T-helper 2 cell (primary cell): Measurements from ENCODE around the gene SMAD6.
"Not testable (repeated sequence)": the region's sequence is repeated elsewhere in the genome, so short reads cannot be mapped to it uniquely, and the experiment has no call there.

Source experiments
- DNase-seq, 5 experiments: peaks; one replicate each; pipeline versions ENCODE4 v3.0.0 to v3.0.0-alpha.2; 2012 to 2022

The SMAD6 gene

GRCh38 chr15:66743703-66744536, 41.9 kb downstream of the SMAD6 start:
- DNase-seq: no peak

- no peak for DNase-seq
Observed at GRCh38 chr15:66744610-66745279, 42.7 kb downstream of the SMAD6 start.

- DNase-seq: no peak
Observed at GRCh38 chr15:66745530-66746230, 43.6 kb downstream of the SMAD6 start.

- no peak for DNase-seq
Observed at GRCh38 chr15:66746231-66746605, 44.2 kb downstream of the SMAD6 start.

- DNase-seq: no peak
Observed at GRCh38 chr15:66747223-66747622, 45.2 kb downstream of the SMAD6 start.

- DNase-seq: no peak
Observed at GRCh38 chr15:66747886-66748707, 46.1 kb downstream of the SMAD6 start.

GRCh38 chr15:66748708-66749035, 46.6 kb downstream of the SMAD6 start:
- DNase-seq: no peak

- no peak for DNase-seq
Observed at GRCh38 chr15:66749841-66750575, 48.0 kb downstream of the SMAD6 start.

- no peak for DNase-seq
Observed at GRCh38 chr15:66750609-66751008, 48.6 kb downstream of the SMAD6 start.

- DNase-seq: peak in 1 of 5 experiments; percentile 5
Observed at GRCh38 chr15:66751579-66751978, 49.5 kb downstream of the SMAD6 start.

- no peak for DNase-seq
Observed at GRCh38 chr15:66752078-66752477, 50.0 kb downstream of the SMAD6 start.

GRCh38 chr15:66753687-66754377, 51.8 kb downstream of the SMAD6 start:
- DNase-seq: no peak

- no peak for DNase-seq
Observed at GRCh38 chr15:66754789-66755188, 52.8 kb downstream of the SMAD6 start.

GRCh38 chr15:66755298-66756068, 53.4 kb downstream of the SMAD6 start:
- no peak for DNase-seq

- no peak for DNase-seq
Observed at GRCh38 chr15:66756295-66756694, 54.3 kb downstream of the SMAD6 start.

GRCh38 chr15:66757030-66757429, 55.0 kb downstream of the SMAD6 start:
- DNase-seq: no peak

- DNase-seq: no peak
Observed at GRCh38 chr15:66757521-66757920, 55.5 kb downstream of the SMAD6 start.

- not testable (repeated sequence) for DNase-seq
Observed at GRCh38 chr15:66758217-66758616, 56.2 kb downstream of the SMAD6 start.

- no peak for DNase-seq
Observed at GRCh38 chr15:66758844-66759243, 56.8 kb downstream of the SMAD6 start.

GRCh38 chr15:66760097-66760967, 58.3 kb downstream of the SMAD6 start:
- DNase-seq: no peak
